AG04449 (cell line): Measurements from ENCODE around the gene GRIN3B.
"Not testable (repeated sequence)": the region's sequence is repeated elsewhere in the genome, so short reads cannot be mapped to it uniquely, and the experiment has no call there.

Source experiments
- CTCF ChIA-PET: fragments of 350-600 bp; formaldehyde crosslinking; extraction: SDS; loops from one replicate; lab custom pipeline; 2021; ENCODE audit warnings: antibody characterized with exemption; lab: Yijun Ruan, JAX
- POLR2A ChIA-PET: fragments of 400-600, 350-600 bp; formaldehyde crosslinking; extraction: SDS; loops from one replicate; lab custom pipeline; 2020; ENCODE audit warnings: antibody characterized with exemption, inconsistent platforms; lab: Yijun Ruan, JAX
- DNase-seq: peaks from one replicate; pipeline ENCODE4 v3.0.0-alpha.2; 2010; ENCODE audit warnings: low read depth, low spot score
- H3K4me3 ChIP-seq: 2 replicates; pipeline ENCODE4 v1.5.1; 2011; ENCODE audit warnings: low read depth, mild to moderate bottlenecking, control low read depth, low read length
- CTCF ChIP-seq: IDR thresholded peaks from one replicate; pipeline ENCODE4 v1.5.1; 2011; ENCODE audit warnings: mild to moderate bottlenecking, moderate library complexity, low read length, control low read depth, inconsistent platforms; ENCODE audit not compliant: insufficient read depth; ENCODE audit errors: missing control alignments

The GRIN3B gene

GRCh38 chr19:954672-955494 is 45.3 kb upstream of the GRIN3B start:
- POLR2A ChIA-PET = no interaction called here
- no peak for DNase-seq
- no peak overlapping the region for H3K4me3 ChIP-seq
- CTCF ChIA-PET = interaction anchor here (1.7 kb wide), 1 partner anchor 16 kb away, joined by 5 read pairs; no protein-coding TSS in a partner anchor
- TF ChIP-seq CTCF = no peak

- DNase-seq = no peak
- no peak overlapping the region for H3K4me3 ChIP-seq
- ChIA-PET CTCF (interaction anchor here (0.9 to 2.1 kb wide), 5 partner anchors 14 to 28 kb away, joined by 3 to 9 read pairs (median 4); partner anchors contain the start of gene WDR18), POLR2A (interaction anchor here (0.9 to 1.6 kb wide), 3 partner anchors 23 to 28 kb away, joined by 3 to 7 read pairs (median 4); partner anchors contain the start of gene WDR18)
- TF ChIP-seq CTCF = no peak
These were observed 44.1 kb upstream of the GRIN3B start for GRCh38 chr19:955803-956765.

- no peak overlapping the region for H3K4me3 ChIP-seq
- no peak for TF ChIP-seq CTCF
- no peak for DNase-seq
- ChIA-PET POLR2A (interaction anchor here (0.9 to 1.6 kb wide), 3 partner anchors 23 to 27 kb away, joined by 3 to 7 read pairs (median 4); partner anchors contain the start of gene WDR18), CTCF (interaction anchor here (0.9 to 2.1 kb wide), 5 partner anchors 14 to 27 kb away, joined by 3 to 9 read pairs (median 4); partner anchors contain the start of gene WDR18)
These were observed 43.3 kb upstream of the GRIN3B start for GRCh38 chr19:956766-957440.

GRCh38 chr19:957578-957977 is 42.6 kb upstream of the GRIN3B start:
- POLR2A ChIA-PET = interaction anchor here (0.6 to 1.6 kb wide), 2 partner anchors 15 to 24 kb away, joined by 3 to 7 read pairs; no protein-coding TSS in a partner anchor
- DNase-seq, H3K4me3 ChIP-seq: not testable (repeated sequence)
- CTCF ChIA-PET = interaction anchor here (1.0 to 2.1 kb wide), 2 partner anchors 11 to 26 kb away, joined by 3 to 9 read pairs; partner anchors contain the start of gene WDR18

- POLR2A ChIA-PET = no interaction called here
- no peak overlapping the region for H3K4me3 ChIP-seq
- DNase-seq = no peak
- TF ChIP-seq CTCF = no peak
- CTCF ChIA-PET = no interaction called here
These were observed 41.0 kb upstream of the GRIN3B start for GRCh38 chr19:958967-959855.
